Measurements from ENCODE around the gene GYG2. TPM values are rescaled to one million over a fixed set of nuclear protein-coding genes. Genes with fewer than 3 reads are reported as not detected.
"Not testable (repeated sequence)": the region's sequence is repeated elsewhere in the genome, so short reads cannot be mapped to it uniquely, and the experiment has no call there.

Gene GYG2
- total and polyA plus RNA-seq, 2 donors (not counting 1 experiment from before 2014, with no cell fraction given) = 8.9 to 10.6 TPM

GRCh38 chrX:2789569-2789968, 39.2 kb upstream of the GYG2 start:
- H3K27me3 ChIP-seq (ENCODE audit: control insufficient read depth, insufficient read depth, low read length) = no peaks in the 10 kb centered on the region
- H3K79me2 ChIP-seq (ENCODE audit: control insufficient read depth, insufficient read depth, low read length) = no peaks in the 10 kb centered on the region
- H3K4me3 ChIP-seq (replicated peaks in 1 of 4; ENCODE audit: control extremely low read depth in 1 of 4, insufficient read depth in 1 of 4, low read depth in 3 of 4, low read length in 4 of 4) = no peak overlapping the region
- H3K36me3 ChIP-seq (ENCODE audit: control insufficient read depth, insufficient read depth, low read length) = no peaks in the 10 kb centered on the region
- H2AFZ ChIP-seq (ENCODE audit: low read length) = no peak overlapping the region
- TF ChIP-seq CTCF (conservative IDR thresholded peaks at IDR 0.05 in 1 of 2, IDR thresholded peaks at IDR 0.05 in 1 of 2; ENCODE audit: low read depth in 1 of 2, low read length in 2 of 2) (no peak), EZH2 (IDR thresholded peaks at IDR 0.05; ENCODE audit: low read length, missing control alignments) (no peak)
- H3K27ac ChIP-seq (ENCODE audit: insufficient read depth, low read length) = no peak overlapping the region
- H3K4me2 ChIP-seq (ENCODE audit: extremely low read depth, insufficient read depth, low read length) = no peak overlapping the region
- H3K9me3 ChIP-seq (ENCODE audit: control insufficient read depth, insufficient read depth, low read depth, low read length) = no peaks in the 10 kb centered on the region
- H3K9ac ChIP-seq (ENCODE audit: insufficient read depth, low read length) = no peak overlapping the region
- no peaks in the 10 kb centered on the region for H4K20me1 ChIP-seq (ENCODE audit: control insufficient read depth, extremely low read depth, insufficient read depth, low read length)
- no peaks in the 10 kb centered on the region for H3K4me1 ChIP-seq (ENCODE audit: control insufficient read depth, extremely low read depth, insufficient read depth, low read length)
- no peak for DNase-seq (ENCODE audit: low read depth in 2 of 2)

DNA sequence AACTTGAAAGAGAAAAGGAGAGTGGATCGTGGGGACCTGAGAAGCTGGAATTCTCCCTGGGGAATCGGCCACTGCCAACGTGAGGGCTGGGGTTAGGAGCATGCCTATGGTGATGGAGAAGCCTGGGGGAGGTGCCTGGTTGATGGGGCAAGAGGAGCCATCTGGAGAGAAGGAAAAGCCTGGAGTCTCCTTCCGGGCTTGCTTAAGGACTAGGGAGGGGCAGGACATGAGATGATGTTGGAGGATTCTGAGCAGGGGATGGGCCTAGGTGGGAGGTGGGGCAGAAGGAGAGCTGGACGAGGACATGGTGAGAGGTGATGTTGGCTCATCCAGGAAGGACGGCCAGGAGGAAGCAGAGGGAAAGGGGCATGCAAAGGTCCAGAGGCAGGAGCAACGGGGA, 35.0 kb upstream of the GYG2 start:
- Histone ChIP-seq H3K36me3 (ENCODE audit: control insufficient read depth, insufficient read depth, low read length) (no peaks in the 10 kb centered on the region), H3K9me3 (ENCODE audit: control insufficient read depth, insufficient read depth, low read depth, low read length) (no peaks in the 10 kb centered on the region), H3K79me2 (ENCODE audit: control insufficient read depth, insufficient read depth, low read length) (no peaks in the 10 kb centered on the region), H3K9ac (ENCODE audit: insufficient read depth, low read length) (no peak overlapping the region), H3K27me3 (ENCODE audit: control insufficient read depth, insufficient read depth, low read length) (no peaks in the 10 kb centered on the region), H3K4me1 (ENCODE audit: control insufficient read depth, extremely low read depth, insufficient read depth, low read length) (no peaks in the 10 kb centered on the region), H2AFZ (ENCODE audit: low read length) (no peak overlapping the region), H3K27ac (ENCODE audit: insufficient read depth, low read length) (no peak overlapping the region), H4K20me1 (ENCODE audit: control insufficient read depth, extremely low read depth, insufficient read depth, low read length) (no peaks in the 10 kb centered on the region), H3K4me3 (replicated peaks in 1 of 4; ENCODE audit: control extremely low read depth in 1 of 4, insufficient read depth in 1 of 4, low read depth in 3 of 4, low read length in 4 of 4) (no peak overlapping the region), H3K4me2 (ENCODE audit: extremely low read depth, insufficient read depth, low read length) (no peak overlapping the region)
- DNase-seq (ENCODE audit: low read depth in 2 of 2) = no peak
- TF ChIP-seq EZH2 (IDR thresholded peaks at IDR 0.05; ENCODE audit: low read length, missing control alignments) = no peak
- TF ChIP-seq CTCF (conservative IDR thresholded peaks at IDR 0.05 in 1 of 2, IDR thresholded peaks at IDR 0.05 in 1 of 2; ENCODE audit: low read depth in 1 of 2, low read length in 2 of 2) = no peak

- Histone ChIP-seq H4K20me1 (ENCODE audit: control insufficient read depth, extremely low read depth, insufficient read depth, low read length) (no peaks in the 10 kb centered on the region), H3K79me2 (ENCODE audit: control insufficient read depth, insufficient read depth, low read length) (no peaks in the 10 kb centered on the region), H2AFZ (ENCODE audit: low read length) (no peak overlapping the region), H3K4me2 (ENCODE audit: extremely low read depth, insufficient read depth, low read length) (no peak overlapping the region), H3K27me3 (ENCODE audit: control insufficient read depth, insufficient read depth, low read length) (no peaks in the 10 kb centered on the region), H3K9me3 (ENCODE audit: control insufficient read depth, insufficient read depth, low read depth, low read length) (no peaks in the 10 kb centered on the region), H3K4me1 (ENCODE audit: control insufficient read depth, extremely low read depth, insufficient read depth, low read length) (no peaks in the 10 kb centered on the region), H3K27ac (ENCODE audit: insufficient read depth, low read length) (no peak overlapping the region), H3K36me3 (ENCODE audit: control insufficient read depth, insufficient read depth, low read length) (no peaks in the 10 kb centered on the region), H3K9ac (ENCODE audit: insufficient read depth, low read length) (no peak overlapping the region), H3K4me3 (replicated peaks in 1 of 4; ENCODE audit: control extremely low read depth in 1 of 4, insufficient read depth in 1 of 4, low read depth in 3 of 4, low read length in 4 of 4) (no peak overlapping the region)
- DNase-seq (ENCODE audit: low read depth in 2 of 2) = no peak
- TF ChIP-seq EZH2 (IDR thresholded peaks at IDR 0.05; ENCODE audit: low read length, missing control alignments) (no peak), CTCF (conservative IDR thresholded peaks at IDR 0.05 in 1 of 2, IDR thresholded peaks at IDR 0.05 in 1 of 2; ENCODE audit: low read depth in 1 of 2, low read length in 2 of 2) (no peak)
These were observed 34.4 kb upstream of the GYG2 start for GRCh38 chrX:2794336-2794735.

GRCh38 chrX:2796808-2797207, 31.9 kb upstream of the GYG2 start:
- not testable (repeated sequence) for DNase-seq (ENCODE audit: low read depth in 2 of 2); H3K9ac ChIP-seq (ENCODE audit: insufficient read depth, low read length); H3K4me3 ChIP-seq (replicated peaks in 1 of 4; ENCODE audit: control extremely low read depth in 1 of 4, insufficient read depth in 1 of 4, low read depth in 3 of 4, low read length in 4 of 4); H3K36me3 ChIP-seq (ENCODE audit: control insufficient read depth, insufficient read depth, low read length); H3K9me3 ChIP-seq (ENCODE audit: control insufficient read depth, insufficient read depth, low read depth, low read length); H2AFZ ChIP-seq (ENCODE audit: low read length); H3K4me1 ChIP-seq (ENCODE audit: control insufficient read depth, extremely low read depth, insufficient read depth, low read length); H3K79me2 ChIP-seq (ENCODE audit: control insufficient read depth, insufficient read depth, low read length); H3K4me2 ChIP-seq (ENCODE audit: extremely low read depth, insufficient read depth, low read length); H3K27me3 ChIP-seq (ENCODE audit: control insufficient read depth, insufficient read depth, low read length); H4K20me1 ChIP-seq (ENCODE audit: control insufficient read depth, extremely low read depth, insufficient read depth, low read length); H3K27ac ChIP-seq (ENCODE audit: insufficient read depth, low read length)
